Common myeloid progenitor, CD34-positive (primary cell): ENCODE results near the gene WDR27.

ENCODE experiments used
- CTCF ChIA-PET: fragments of 350-600 bp; sonication (Branson Sonifier 250); formaldehyde crosslinking; loops from one replicate; lab custom pipeline; 2021; ENCODE audit warnings: antibody characterized with exemption; lab: Charles Lee
- POLR2A ChIA-PET: fragments of 350-600 bp; sonication (Branson Sonifier 250); formaldehyde crosslinking; loops from one replicate; lab custom pipeline; 2021; ENCODE audit warnings: antibody characterized with exemption; lab: Charles Lee
- DNase-seq, 3 donors: peaks; one replicate each; pipeline versions ENCODE4 v3.0.0 to v3.0.0-alpha.2; 2013
- H3K27ac ChIP-seq, 2 experiments: 1 replicate in 1 of 2; 2 replicates in 1 of 2; pipeline ENCODE4 v1.7.0; 2013; ENCODE audit warnings: inconsistent platforms in 2 of 2, low read length in 2 of 2, mild to moderate bottlenecking in 2 of 2, low read depth in 1 of 2, moderate library complexity in 1 of 2; ENCODE audit not compliant: severe bottlenecking in 2 of 2, insufficient read depth in 1 of 2, poor library complexity in 1 of 2
- H3K27me3 ChIP-seq, 5 experiments: replicated peaks in 2 of 5; 1 replicate in 3 of 5; 2 replicates in 2 of 5; pipeline versions ENCODE4 v1.6.1 to v1.7.0; 2013; ENCODE audit warnings: low read length in 4 of 5, mild to moderate bottlenecking in 2 of 5, moderate library complexity in 2 of 5, inconsistent platforms in 1 of 5; ENCODE audit not compliant: insufficient read depth in 5 of 5, control insufficient read depth in 4 of 5
- H3K36me3 ChIP-seq, 4 experiments: 1 replicate in 2 of 4; 2 replicates in 2 of 4; pipeline versions ENCODE4 v1.6.1 to v1.7.0; 2013; ENCODE audit warnings: low read length in 3 of 4, control low read depth in 1 of 4, mild to moderate bottlenecking in 1 of 4; ENCODE audit not compliant: control insufficient read depth in 4 of 4, insufficient read depth in 4 of 4
- H3K4me1 ChIP-seq, 4 experiments: 1 replicate in 3 of 4; 2 replicates in 1 of 4; pipeline versions ENCODE4 v1.6.1 to v1.7.1; 2013; ENCODE audit warnings: low read length in 3 of 4, mild to moderate bottlenecking in 3 of 4, control low read depth in 1 of 4, inconsistent platforms in 1 of 4, moderate library complexity in 1 of 4; ENCODE audit not compliant: control insufficient read depth in 4 of 4, insufficient read depth in 4 of 4; ENCODE audit errors: control extremely low read depth in 1 of 4
- H3K4me3 ChIP-seq, 7 experiments: 1 replicate in 4 of 7; 2 replicates in 3 of 7; pipeline versions ENCODE4 v1.5.1 to v1.7.0; 2013; ENCODE audit warnings: mild to moderate bottlenecking in 7 of 7, low read length in 6 of 7, moderate library complexity in 6 of 7, inconsistent platforms in 2 of 7, low read depth in 2 of 7, control low read depth in 1 of 7; ENCODE audit not compliant: insufficient read depth in 4 of 7, control insufficient read depth in 1 of 7; ENCODE audit errors: extremely low read depth in 1 of 7
- H3K9me3 ChIP-seq, 5 experiments: 1 replicate in 4 of 5; 2 replicates in 1 of 5; pipeline versions ENCODE4 v1.6.1 to v1.7.1; 2013; ENCODE audit warnings: low read length in 4 of 5, mild to moderate bottlenecking in 2 of 5, inconsistent platforms in 1 of 5, low read depth in 1 of 5, moderate library complexity in 1 of 5; ENCODE audit not compliant: control insufficient read depth in 4 of 5, insufficient read depth in 2 of 5; ENCODE audit errors: control extremely low read depth in 1 of 5
- WGBS: methylation state at CpG from one replicate; pipeline ENCODE4 v1.1.5; 2013; ENCODE audit not compliant: insufficient coverage; 5-methylcytosine and 5-hydroxymethylcytosine counted together

The WDR27 gene

GRCh38 chr6:169508452-169508851 is 193.4 kb downstream of the WDR27 start:
- CTCF ChIA-PET = no interaction called here
- Histone ChIP-seq H3K27me3 (no peaks in the 10 kb centered on the region), H3K27ac (no peak overlapping the region), H3K9me3 (peaks cover 0 to 6% (median 3%) of the 10 kb centered on the region in 5 experiments), H3K4me1 (no peaks in the 10 kb centered on the region), H3K36me3 (no peaks in the 10 kb centered on the region), H3K4me3 (no peak overlapping the region)
- 100% methylated on average over 1 of the region's 1 CpG for WGBS
- POLR2A ChIA-PET = no interaction called here
- DNase-seq = no peak

- ChIA-PET CTCF (no interaction called here), POLR2A (no interaction called here)
- no peak for DNase-seq
- H3K9me3 ChIP-seq = peaks cover 0 to 9% (median under 1%) of the 10 kb centered on the region in 5 experiments
- H3K4me1 ChIP-seq = no peaks in the 10 kb centered on the region
- WGBS = 100% methylated on average over 1 of the region's 4 CpGs
- H3K36me3 ChIP-seq = peaks cover 0 to 3% (median 0%) of the 10 kb centered on the region in 4 experiments
- H3K27ac ChIP-seq = no peak overlapping the region
- no peaks in the 10 kb centered on the region for H3K27me3 ChIP-seq
- H3K4me3 ChIP-seq = no peak overlapping the region
Measured at GRCh38 chr6:169503422-169504152, 198.2 kb downstream of the WDR27 start.

- DNase-seq = no peak
- no peak overlapping the region for H3K27ac ChIP-seq
- ChIA-PET CTCF (no interaction called here), POLR2A (no interaction called here)
- H3K36me3 ChIP-seq = peaks cover 0 to 3% (median 0%) of the 10 kb centered on the region in 4 experiments
- H3K4me1 ChIP-seq = no peaks in the 10 kb centered on the region
- whole genome bisulfite sequencing = 97% methylated on average over 21 of the region's 22 CpGs
- H3K9me3 ChIP-seq = peaks cover 0 to 3% (median 0%) of the 10 kb centered on the region in 5 experiments
- H3K27me3 ChIP-seq = no peaks in the 10 kb centered on the region
- H3K4me3 ChIP-seq = no peak overlapping the region
Measured at GRCh38 chr6:169502445-169502844, 199.4 kb downstream of the WDR27 start.

- H3K36me3 ChIP-seq = peaks cover 0 to 3% (median 0%) of the 10 kb centered on the region in 4 experiments
- no peak overlapping the region for H3K4me3 ChIP-seq
- CTCF ChIA-PET = no interaction called here
- H3K27ac ChIP-seq = no peak overlapping the region
- peaks cover 0 to 3% (median 0%) of the 10 kb centered on the region in 5 experiments for H3K9me3 ChIP-seq
- DNase-seq = no peak
- WGBS = 95% methylated on average over 29 of the region's 32 CpGs
- no peaks in the 10 kb centered on the region for H3K27me3 ChIP-seq
- no peaks in the 10 kb centered on the region for H3K4me1 ChIP-seq
- POLR2A ChIA-PET = no interaction called here
Measured at GRCh38 chr6:169501777-169502313, 200.0 kb downstream of the WDR27 start.

- no peak overlapping the region for H3K4me3 ChIP-seq
- H3K27me3 ChIP-seq = no peaks in the 10 kb centered on the region
- H3K36me3 ChIP-seq = peaks cover 0 to 3% (median 0%) of the 10 kb centered on the region in 4 experiments
- H3K9me3 ChIP-seq = peaks cover 0 to 3% (median 0%) of the 10 kb centered on the region in 5 experiments
- POLR2A ChIA-PET = no interaction called here
- DNase-seq = no peak
- H3K4me1 ChIP-seq = no peaks in the 10 kb centered on the region
- CTCF ChIA-PET = no interaction called here
- WGBS = 100% methylated on average over 5 of the region's 11 CpGs
- H3K27ac ChIP-seq = no peak overlapping the region
Measured at GRCh38 chr6:169501128-169501527, 200.7 kb downstream of the WDR27 start.

GRCh38 chr6:169500688-169501087 is 201.1 kb downstream of the WDR27 start:
- H3K36me3 ChIP-seq = peaks cover 0 to 3% (median 0%) of the 10 kb centered on the region in 4 experiments
- no peak for DNase-seq
- ChIA-PET POLR2A (no interaction called here), CTCF (no interaction called here)
- H3K27ac ChIP-seq = no peak overlapping the region
- H3K27me3 ChIP-seq = no peaks in the 10 kb centered on the region
- H3K4me3 ChIP-seq = no peak overlapping the region
- peaks cover 0 to 6% (median 0%) of the 10 kb centered on the region in 5 experiments for H3K9me3 ChIP-seq
- WGBS = 93% methylated on average over 15 of the region's 15 CpGs
- H3K4me1 ChIP-seq = no peaks in the 10 kb centered on the region

GRCh38 chr6:169499848-169500247 is 202.0 kb downstream of the WDR27 start:
- Histone ChIP-seq H3K36me3 (peaks cover 0 to 3% (median 0%) of the 10 kb centered on the region in 4 experiments), H3K9me3 (peaks cover 0 to 9% (median 0%) of the 10 kb centered on the region in 5 experiments), H3K4me1 (no peaks in the 10 kb centered on the region), H3K27ac (no peak overlapping the region), H3K4me3 (no peak overlapping the region), H3K27me3 (no peaks in the 10 kb centered on the region)
- WGBS = 100% methylated on average over 5 of the region's 7 CpGs
- no peak for DNase-seq
- POLR2A ChIA-PET = no interaction called here
- CTCF ChIA-PET = no interaction called here
